HEK293 (cell line): ENCODE results near the gene CS.
"Not testable (repeated sequence)": the region's sequence is repeated elsewhere in the genome, so short reads cannot be mapped to it uniquely, and the experiment has no call there.

Experiments
- CTCF ChIA-PET: fragments of 350-600 bp; formaldehyde crosslinking; extraction: SDS; loops from one replicate; lab custom pipeline; 2021; ENCODE audit warnings: antibody characterized with exemption; lab: Yijun Ruan, JAX
- POLR2A ChIA-PET: fragments of 300-600 bp; formaldehyde crosslinking; extraction: SDS; loops from one replicate; lab custom pipeline; 2020; ENCODE audit warnings: antibody characterized with exemption, inconsistent platforms; lab: Yijun Ruan, JAX
- H3K27ac ChIP-seq: fragments of 200-500 bp; sonication (Bioruptor generic); 2 replicates; pipeline ENCODE4 v1.5.1; 2014; ENCODE audit warnings: low read depth, low read length, control low read depth, inconsistent platforms; ENCODE audit errors: extremely low read depth
- H3K36me3 ChIP-seq, 2 experiments: fragments of 200-500 bp in 1 of 2; sonication (Bioruptor generic) in 1 of 2; 1 replicate in 1 of 2; 2 replicates in 1 of 2; pipeline ENCODE4 v1.5.1; 2014 to 2017; ENCODE audit warnings: inconsistent platforms in 2 of 2, low read length in 2 of 2; ENCODE audit not compliant: control insufficient read depth in 2 of 2, insufficient read depth in 1 of 2
- H3K4me1 ChIP-seq: fragments of 200-500 bp; sonication (Bioruptor generic); 2 replicates; pipeline ENCODE4 v1.5.1; 2014; ENCODE audit warnings: mild to moderate bottlenecking, low read length, inconsistent platforms; ENCODE audit not compliant: control insufficient read depth, insufficient read depth
- H3K4me3 ChIP-seq: 2 replicates; pipeline ENCODE4 v1.5.1; 2011; ENCODE audit warnings: low read depth, mild to moderate bottlenecking, control low read depth, low read length, moderate library complexity
- H3K9me3 ChIP-seq: fragments of 200-500 bp; sonication (Bioruptor generic); 2 replicates; pipeline ENCODE4 v1.5.1; 2014; ENCODE audit warnings: low read depth, low read length, inconsistent platforms; ENCODE audit not compliant: control insufficient read depth, insufficient read depth
- KLF10 ChIP-seq: fragments of 450-650 bp; IDR thresholded peaks from 2 replicates; pipeline ENCODE4 v1.5.1; 2018; ENCODE audit warnings: missing biosample characterization, mild to moderate bottlenecking, missing genetic modification characterization
- REST ChIP-seq: fragments of 450-650 bp; formaldehyde crosslinking; IDR thresholded peaks from 2 replicates; pipeline ENCODE4 v1.5.1; 2016; ENCODE audit warnings: missing biosample characterization, missing genetic modification characterization
- SCRT2 ChIP-seq: fragments of 450-650 bp; formaldehyde crosslinking; IDR thresholded peaks from 2 replicates; pipeline ENCODE4 v1.5.1; 2016; ENCODE audit warnings: missing biosample characterization, missing genetic modification characterization
- YY1 ChIP-seq: fragments of 450-650 bp; formaldehyde crosslinking; IDR thresholded peaks from 2 replicates; pipeline ENCODE4 v1.5.1; 2018; ENCODE audit warnings: missing biosample characterization, missing genetic modification characterization
- ZNF10 ChIP-seq: fragments of 450-650 bp; formaldehyde crosslinking; IDR thresholded peaks from 2 replicates; pipeline ENCODE4 v1.5.1; 2017; ENCODE audit warnings: missing biosample characterization, missing genetic modification characterization
- ZNF155 ChIP-seq: fragments of 450-650 bp; formaldehyde crosslinking; IDR thresholded peaks from 2 replicates; pipeline ENCODE4 v1.5.1; 2016; ENCODE audit warnings: missing biosample characterization, missing genetic modification characterization
- ZNF19 ChIP-seq: fragments of 450-650 bp; formaldehyde crosslinking; IDR thresholded peaks from 2 replicates; pipeline ENCODE4; 2016; ENCODE audit warnings: missing biosample characterization, missing genetic modification characterization, low read depth
- ZNF302 ChIP-seq: fragments of 450-650 bp; formaldehyde crosslinking; IDR thresholded peaks from 2 replicates; pipeline ENCODE4 v1.5.1; 2016; ENCODE audit warnings: missing biosample characterization, missing genetic modification characterization, low read depth
- ZNF366 ChIP-seq: fragments of 450-650 bp; formaldehyde crosslinking; conservative IDR thresholded peaks from 2 replicates; pipeline ENCODE4 v1.5.1; 2016; ENCODE audit warnings: missing biosample characterization, missing genetic modification characterization
- ZNF394 ChIP-seq: fragments of 450-650 bp; formaldehyde crosslinking; IDR thresholded peaks from 2 replicates; pipeline ENCODE4 v1.5.1; 2016; ENCODE audit warnings: missing biosample characterization, missing genetic modification characterization, mild to moderate bottlenecking, moderate library complexity, borderline replicate concordance
- ZNF501 ChIP-seq: fragments of 450-650 bp; formaldehyde crosslinking; IDR thresholded peaks from 2 replicates; pipeline ENCODE4 v1.5.1; 2016; ENCODE audit warnings: missing biosample characterization, missing genetic modification characterization
- ZNF639 ChIP-seq: fragments of 450-650 bp; formaldehyde crosslinking; IDR thresholded peaks from 2 replicates; pipeline ENCODE4 v1.5.1; 2016; ENCODE audit warnings: missing biosample characterization, missing genetic modification characterization
- ZNF660 ChIP-seq: fragments of 450-650 bp; IDR thresholded peaks from 2 replicates; pipeline ENCODE4 v1.5.1; 2018; ENCODE audit warnings: missing biosample characterization, mild to moderate bottlenecking, missing genetic modification characterization
- ZNF76 ChIP-seq: fragments of 450-650 bp; formaldehyde crosslinking; IDR thresholded peaks from 2 replicates; pipeline ENCODE4; 2016; ENCODE audit warnings: low read depth, missing biosample characterization, missing genetic modification characterization, borderline replicate concordance
- ZNF777 ChIP-seq: fragments of 450-650 bp; formaldehyde crosslinking; IDR thresholded peaks from 2 replicates; pipeline ENCODE4 v1.5.1; 2017; ENCODE audit warnings: missing biosample characterization, missing genetic modification characterization, borderline replicate concordance
- ZNF830 ChIP-seq: fragments of 450-650 bp; IDR thresholded peaks from 2 replicates; pipeline ENCODE4 v1.5.0; 2018; ENCODE audit warnings: missing biosample characterization, missing genetic modification characterization, low read depth, mild to moderate bottlenecking, moderate library complexity

Gene CS

GRCh38 chr12:56336361-56337167 is 36.4 kb upstream of the CS start:
- peaks cover 5% of the 10 kb centered on the region for H3K4me1 ChIP-seq
- H3K27ac ChIP-seq, result no peak overlapping the region
- H3K36me3 ChIP-seq, result peaks cover 0 to 5% of the 10 kb centered on the region in 2 experiments; a peak in 2 of 3 replicates
- no peak overlapping the region for H3K4me3 ChIP-seq
- ChIA-PET POLR2A (interaction anchor here (0.6 to 2.9 kb wide), 4 partner anchors 16 to 101 kb away, joined by 3 to 12 read pairs (median 4); partner anchors contain the start of genes CNPY2 and CS), CTCF (no interaction called here)
- TF ChIP-seq ZNF10 (tag by site-specific recombination) (0 out of 2 replicates have a peak, but pooled peaks have one; percentile 26), YY1 (no peak)
- no peaks in the 10 kb centered on the region for H3K9me3 ChIP-seq

- POLR2A ChIA-PET, result interaction anchor here (0.6 kb wide), 2 partner anchors 15 to 102 kb away, joined by 3 to 5 read pairs; no protein-coding TSS in a partner anchor
- H3K4me1 ChIP-seq, H3K27ac ChIP-seq, CTCF ChIA-PET, H3K36me3 ChIP-seq, H3K4me3 ChIP-seq, H3K9me3 ChIP-seq: not testable (repeated sequence)
Measured at GRCh38 chr12:56335527-56335926, 35.4 kb upstream of the CS start.

GRCh38 chr12:56334490-56334793 is 34.3 kb upstream of the CS start:
- peak; percentile 6; the same call in 1 of the 2 replicates for TF ChIP-seq ZNF501 (tag by site-specific recombination)
- no peak for TF ChIP-seq ZNF777 (tag by site-specific recombination)
- no peak for TF ChIP-seq KLF10 (tag by site-specific recombination)
- 0 out of 2 replicates have a peak, but pooled peaks have one; percentile 5 for TF ChIP-seq ZNF639
- TF ChIP-seq, all 188 proteins: peak for 2
- Histone ChIP-seq H3K4me3 (peak overlapping the region; percentile 63), H3K27ac (peak overlapping the region; percentile 80), H3K36me3 (no peaks in the 10 kb centered on the region; a peak in 1 of 3 replicates), H3K4me1 (peaks cover 5% of the 10 kb centered on the region), H3K9me3 (no peaks in the 10 kb centered on the region)
- ChIA-PET CTCF (interaction anchor here (0.8 to 1.1 kb wide), 3 partner anchors 11 to 49 kb away, joined by 3 to 5 read pairs (median 4); no protein-coding TSS in a partner anchor), POLR2A (interaction anchor here (2.1 to 3.4 kb wide), 2 partner anchors 18 to 25 kb away, joined by 16 to 32 read pairs; partner anchors contain the start of genes CNPY2 and STAT2)

DNA sequence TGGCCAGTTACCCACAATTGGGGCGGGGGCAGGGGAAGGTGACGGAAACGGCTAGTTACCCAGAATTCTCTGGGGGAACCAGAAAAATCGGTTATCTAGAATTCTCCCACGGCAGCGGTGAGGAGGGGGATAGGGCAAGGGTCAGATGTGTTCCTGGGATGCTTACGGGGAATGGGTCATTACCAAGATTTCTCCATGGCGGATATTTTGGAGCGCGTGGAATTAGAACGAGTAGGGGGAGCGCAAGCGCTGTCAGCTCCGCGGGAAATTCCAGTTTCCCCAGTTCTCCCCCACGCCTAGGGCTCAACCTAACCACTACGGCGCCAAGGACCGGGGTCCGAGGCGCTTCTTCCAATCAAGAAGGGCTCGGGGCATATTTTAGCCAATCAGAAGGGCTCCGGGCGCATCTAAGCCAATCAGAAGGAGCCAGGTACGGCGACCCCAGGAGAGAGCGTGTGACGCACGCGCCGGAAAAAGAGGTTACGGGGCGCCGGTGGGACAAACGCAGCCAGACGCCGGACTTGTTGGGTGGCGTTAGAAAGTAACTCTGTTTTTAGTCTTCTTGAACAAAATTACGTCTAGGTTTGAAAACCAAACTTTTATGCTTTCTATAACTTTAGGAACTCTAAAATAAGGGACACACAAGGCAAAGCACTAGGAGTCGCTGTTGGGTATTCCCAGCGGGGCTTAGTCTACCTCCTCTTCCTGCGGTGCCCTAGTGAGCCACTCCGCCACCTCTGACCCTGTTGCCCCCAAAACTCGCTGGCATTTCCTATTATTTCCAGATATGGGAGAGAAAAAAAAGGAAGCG is 33.8 kb upstream of the CS start, which contains the start of gene PAN2:
TSS of gene PAN2 (minus strand) at position 322 of the 811 bp plus-strand sequence. CDS start 906 bp downstream, outside the sequence.
- Histone ChIP-seq H3K9me3 (no peaks in the 10 kb centered on the region), H3K4me1 (peaks cover 5% of the 10 kb centered on the region), H3K27ac (peak within 1 kb of the TSS; percentile 80), H3K36me3 (no peaks in the 10 kb centered on the region; a peak in 1 of 3 replicates), H3K4me3 (peak within 1 kb of the TSS; percentile 63)
- CTCF ChIA-PET, result interaction anchor here (0.6 to 1.4 kb wide), 5 partner anchors 12 to 50 kb away, joined by 3 to 6 read pairs (median 5); no protein-coding TSS in a partner anchor
- POLR2A ChIA-PET, result interaction anchor here (0.6 to 3.4 kb wide), 10 partner anchors 10 to 206 kb away, joined by 3 to 32 read pairs (median 4); partner anchors contain the start of genes CNPY2, ESYT1, SMARCC2 and STAT2
- no peak for TF ChIP-seq ZNF19
- no peak for TF ChIP-seq ZNF155 (tag by site-specific recombination)
- TF ChIP-seq ZNF830 (tag by site-specific recombination), result no peak
- TF ChIP-seq ZNF394 (tag by site-specific recombination), result no peak; the same call in none of the 2 replicates
- no peak for TF ChIP-seq ZNF302 (tag by site-specific recombination)
- TF ChIP-seq ZNF76, result peak; percentile 96
- no peak for TF ChIP-seq REST
- no peak for TF ChIP-seq ZNF366
- TF ChIP-seq SCRT2 (tag by site-specific recombination), result peak; percentile 86
- TF ChIP-seq ZNF660 (tag by site-specific recombination), result peak; percentile 74
